ENCODE results near the gene ABHD12. TPM values are rescaled to one million over a fixed set of nuclear protein-coding genes. Genes with fewer than 3 reads are reported as not detected.

ABHD12 gene
- total and polyA plus RNA-seq, 9 donors, result 13.3 to 22.0 (median 15.0) TPM

- WGBS (ENCODE audit: insufficient coverage), result 83% methylated on average over 10 of the region's 12 CpGs
- Histone ChIP-seq H3K27me3 (ENCODE audit: control insufficient read depth, insufficient read depth, low read length) (no peaks in the 10 kb centered on the region), H3K27ac (ENCODE audit: low read length) (no peak overlapping the region)
Measured at GRCh38 chr20:25323496-25324246, 67.0 kb downstream of the ABHD12 start.

DNA sequence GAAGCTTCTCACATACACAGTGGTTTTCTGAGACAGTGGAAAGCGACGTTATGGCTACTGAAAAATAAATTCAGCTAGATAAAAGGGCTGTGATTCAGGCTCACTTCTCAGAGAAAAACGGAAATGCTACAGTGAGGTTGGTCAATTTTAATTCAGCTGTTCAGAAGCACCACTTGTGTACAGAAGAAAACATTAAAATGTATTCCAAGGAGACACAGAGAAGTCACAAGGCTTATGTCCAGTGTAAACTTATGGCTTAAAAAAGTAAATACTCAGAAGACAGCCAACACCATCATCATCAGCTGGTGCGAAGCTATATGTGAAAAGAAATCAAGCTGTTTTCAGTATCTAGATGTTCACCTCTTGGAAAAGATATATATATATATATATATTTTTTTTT, 68.6 kb downstream of the ABHD12 start:
- Histone ChIP-seq H3K9me3 (replicated peaks; ENCODE audit: control insufficient read depth, low read depth, low read length) (no peaks in the 10 kb centered on the region), H3K36me3 (ENCODE audit: control insufficient read depth, insufficient read depth, low read length) (peaks cover 16% of the 10 kb centered on the region), H3K4me3 (ENCODE audit: low read length) (no peak overlapping the region), H3K27ac (ENCODE audit: low read length) (no peak overlapping the region), H3K27me3 (ENCODE audit: control insufficient read depth, insufficient read depth, low read length) (no peaks in the 10 kb centered on the region), H3K4me1 (ENCODE audit: control insufficient read depth, insufficient read depth, low read length) (peaks cover 15% of the 10 kb centered on the region)
- DNase-seq, result no peak
- no CpG with 5 or more reads among the region's 4 CpGs for WGBS (ENCODE audit: insufficient coverage)

More at GRCh38 chr20:25323496-25324246, 67.0 kb downstream of the ABHD12 start:
- Histone ChIP-seq H3K4me1 (ENCODE audit: control insufficient read depth, insufficient read depth, low read length) (peaks cover 13% of the 10 kb centered on the region), H3K9me3 (replicated peaks; ENCODE audit: control insufficient read depth, low read depth, low read length) (no peaks in the 10 kb centered on the region), H3K4me3 (ENCODE audit: low read length) (no peak overlapping the region), H3K36me3 (ENCODE audit: control insufficient read depth, insufficient read depth, low read length) (peaks cover 16% of the 10 kb centered on the region)
- no peak for DNase-seq

DNA sequence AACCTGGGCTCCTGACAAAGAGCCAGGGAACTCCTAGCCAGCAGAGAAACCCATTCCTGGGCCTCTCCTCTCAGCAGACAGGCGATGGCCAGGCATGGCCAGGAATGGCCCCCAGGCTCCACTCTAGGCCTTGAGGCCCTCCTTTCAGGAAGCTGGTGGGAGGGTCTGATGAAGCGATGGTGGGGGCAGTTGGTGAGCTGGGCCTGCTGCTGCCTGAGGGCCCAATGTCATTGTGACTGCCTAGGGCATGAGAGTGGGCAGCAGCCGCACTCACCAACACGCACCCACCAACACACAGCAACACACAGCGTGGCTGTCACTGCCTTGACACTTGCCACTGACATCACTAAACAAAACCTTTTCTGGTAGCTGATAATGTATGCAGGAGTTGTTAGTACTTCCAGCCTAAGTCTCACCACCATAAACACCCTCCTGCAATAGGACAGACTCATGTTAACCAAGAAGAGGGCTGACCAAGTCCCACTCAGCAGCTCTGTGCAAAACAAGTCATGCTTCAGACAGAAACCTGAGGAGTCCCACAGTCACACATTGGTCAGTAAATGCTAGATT, 69.3 kb downstream of the ABHD12 start:
- H3K4me3 ChIP-seq (ENCODE audit: low read length), result no peak overlapping the region
- 20% methylated on average over 1 of the region's 5 CpGs for WGBS (ENCODE audit: insufficient coverage)
- no peak for DNase-seq
- no peak overlapping the region for H3K27ac ChIP-seq (ENCODE audit: low read length)
- no peaks in the 10 kb centered on the region for H3K9me3 ChIP-seq (replicated peaks; ENCODE audit: control insufficient read depth, low read depth, low read length)
- peaks cover 16% of the 10 kb centered on the region for H3K36me3 ChIP-seq (ENCODE audit: control insufficient read depth, insufficient read depth, low read length)
- peaks cover 15% of the 10 kb centered on the region for H3K4me1 ChIP-seq (ENCODE audit: control insufficient read depth, insufficient read depth, low read length)
- H3K27me3 ChIP-seq (ENCODE audit: control insufficient read depth, insufficient read depth, low read length), result no peaks in the 10 kb centered on the region

- Histone ChIP-seq H3K27me3 (ENCODE audit: control insufficient read depth, insufficient read depth, low read length) (no peaks in the 10 kb centered on the region), H3K9me3 (replicated peaks; ENCODE audit: control insufficient read depth, low read depth, low read length) (no peaks in the 10 kb centered on the region), H3K27ac (ENCODE audit: low read length) (no peak overlapping the region), H3K36me3 (ENCODE audit: control insufficient read depth, insufficient read depth, low read length) (peaks cover 16% of the 10 kb centered on the region), H3K4me1 (ENCODE audit: control insufficient read depth, insufficient read depth, low read length) (peaks cover 15% of the 10 kb centered on the region), H3K4me3 (ENCODE audit: low read length) (no peak overlapping the region)
- 56% methylated on average over 11 of the region's 13 CpGs for WGBS (ENCODE audit: insufficient coverage)
- DNase-seq, result no peak
Measured at GRCh38 chr20:25320035-25320800, 70.4 kb downstream of the ABHD12 start.

DNA sequence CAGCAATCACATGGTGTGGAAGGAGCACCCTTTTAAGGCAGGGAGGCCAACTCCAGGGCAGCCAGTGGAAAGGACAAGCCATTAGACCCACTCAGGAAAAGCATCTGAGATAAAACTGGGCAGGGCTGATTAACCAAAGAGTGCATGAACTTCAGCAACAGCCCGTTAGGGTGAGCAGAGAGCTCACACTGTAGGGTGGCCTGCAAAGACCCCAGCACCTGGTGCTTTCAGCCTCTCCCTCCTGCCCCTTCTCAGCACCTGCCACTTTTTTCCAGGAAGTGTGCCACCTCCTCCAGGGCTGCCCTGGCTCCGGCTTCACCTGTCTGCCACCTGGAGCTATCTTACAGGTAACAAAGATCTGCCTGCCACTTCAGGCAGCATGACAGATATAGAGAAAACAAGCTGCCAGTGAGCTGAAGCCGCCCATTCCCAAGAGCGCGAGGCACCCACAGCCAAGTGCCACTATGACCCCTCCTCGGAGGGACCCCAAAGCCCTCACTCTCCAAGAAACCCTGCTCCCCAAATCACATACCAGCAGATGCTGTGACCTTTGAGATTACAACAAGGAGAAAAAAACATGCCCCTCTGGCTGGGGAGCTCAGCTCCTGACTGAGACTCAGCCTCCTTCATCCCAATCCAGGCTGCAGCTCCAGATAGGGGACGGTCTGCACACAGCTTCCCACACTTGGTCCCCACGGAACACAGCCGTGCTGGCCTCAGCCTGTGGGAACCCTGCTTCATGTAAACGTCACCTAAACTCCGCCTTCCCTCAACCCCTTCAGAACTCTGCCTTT, 71.2 kb downstream of the ABHD12 start:
- no peaks in the 10 kb centered on the region for H3K9me3 ChIP-seq (replicated peaks; ENCODE audit: control insufficient read depth, low read depth, low read length)
- H3K36me3 ChIP-seq (ENCODE audit: control insufficient read depth, insufficient read depth, low read length), result peaks cover 16% of the 10 kb centered on the region
- peaks cover 15% of the 10 kb centered on the region for H3K4me1 ChIP-seq (ENCODE audit: control insufficient read depth, insufficient read depth, low read length)
- 58% methylated on average over 11 of the region's 11 CpGs for WGBS (ENCODE audit: insufficient coverage)
- no peak overlapping the region for H3K4me3 ChIP-seq (ENCODE audit: low read length)
- DNase-seq, result peak; percentile 31
- H3K27me3 ChIP-seq (ENCODE audit: control insufficient read depth, insufficient read depth, low read length), result no peaks in the 10 kb centered on the region
- H3K27ac ChIP-seq (ENCODE audit: low read length), result peak overlapping the region; percentile 35

DNA sequence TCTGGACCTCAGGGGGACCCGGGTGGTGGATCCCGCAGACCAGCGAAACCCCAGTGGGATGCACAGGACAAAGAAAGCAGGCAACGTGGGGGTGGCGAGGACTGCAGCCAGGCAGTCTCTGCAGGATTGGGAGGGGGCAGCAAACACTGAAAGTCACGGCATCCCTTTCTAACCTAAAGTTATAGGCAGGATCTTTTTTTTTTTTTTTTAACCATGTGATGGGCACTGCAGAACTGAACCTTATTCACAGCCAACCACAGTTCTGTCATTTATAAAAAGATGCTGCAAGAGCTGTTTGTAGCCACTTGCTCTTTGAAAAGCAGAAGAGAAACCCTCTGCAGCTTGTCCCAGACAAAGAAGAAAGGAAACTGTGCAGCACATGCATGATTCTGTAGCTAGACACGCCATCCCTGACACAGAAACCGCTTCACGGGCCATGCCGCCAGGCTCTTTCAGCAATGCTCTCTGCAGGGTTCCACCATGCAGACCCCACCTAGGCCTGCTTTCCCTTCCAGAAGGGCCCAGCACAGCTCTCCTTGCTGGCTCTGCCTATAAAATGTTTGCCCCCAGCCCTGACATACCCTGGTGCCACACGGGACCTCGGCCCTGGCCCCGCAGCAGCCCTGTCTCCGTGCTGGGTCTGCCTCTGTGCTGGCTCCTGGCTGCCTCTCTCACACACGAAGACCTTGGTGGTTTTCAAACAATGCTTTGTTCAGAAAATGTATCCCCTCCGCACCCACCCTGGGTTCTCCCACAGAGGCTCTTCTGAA, 72.0 kb downstream of the ABHD12 start:
- no peak overlapping the region for H3K4me3 ChIP-seq (ENCODE audit: low read length)
- no peaks in the 10 kb centered on the region for H3K9me3 ChIP-seq (replicated peaks; ENCODE audit: control insufficient read depth, low read depth, low read length)
- H3K4me1 ChIP-seq (ENCODE audit: control insufficient read depth, insufficient read depth, low read length), result peaks cover 11% of the 10 kb centered on the region
- DNase-seq, result peak; percentile 70
- WGBS (ENCODE audit: insufficient coverage), result 83% methylated on average over 13 of the region's 16 CpGs
- no peaks in the 10 kb centered on the region for H3K27me3 ChIP-seq (ENCODE audit: control insufficient read depth, insufficient read depth, low read length)
- peak overlapping the region; percentile 35 for H3K27ac ChIP-seq (ENCODE audit: low read length)
- H3K36me3 ChIP-seq (ENCODE audit: control insufficient read depth, insufficient read depth, low read length), result peaks cover 13% of the 10 kb centered on the region

DNA sequence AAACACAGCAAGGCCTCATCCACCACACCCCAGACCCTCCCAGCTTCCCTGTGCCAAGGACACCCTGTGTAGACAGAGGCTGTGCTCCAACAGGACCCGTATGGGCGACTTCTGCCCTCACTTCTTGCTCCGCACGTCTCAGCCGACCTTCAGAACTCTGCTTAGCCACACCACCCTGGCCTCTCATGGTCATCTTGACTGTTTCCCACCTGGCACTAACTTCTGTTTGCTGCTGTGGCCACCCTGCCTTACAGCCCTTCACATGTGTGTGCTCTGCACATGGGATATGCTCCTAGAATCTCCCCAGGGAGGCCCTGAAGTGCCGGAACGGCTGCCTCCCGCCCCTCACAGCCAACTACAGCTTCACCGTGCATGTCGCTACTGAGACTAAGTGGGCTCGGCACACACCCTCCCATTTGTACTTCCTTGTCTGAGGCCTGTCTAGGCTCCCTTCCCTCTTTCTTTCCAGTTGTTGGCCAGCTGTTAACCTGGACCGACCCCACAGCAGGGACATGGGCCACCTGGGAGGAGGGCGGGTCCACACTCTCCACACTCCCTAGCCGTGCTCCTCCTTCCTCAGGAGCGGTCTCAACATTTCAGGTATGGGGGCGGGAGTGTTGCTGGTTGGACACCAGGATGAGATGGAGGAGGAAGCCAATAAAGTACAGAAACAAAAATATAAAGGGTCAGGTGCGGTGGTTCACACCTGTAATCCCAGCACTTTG, 73.1 kb downstream of the ABHD12 start:
- DNase-seq, result no peak
- H3K36me3 ChIP-seq (ENCODE audit: control insufficient read depth, insufficient read depth, low read length), result peaks cover 9% of the 10 kb centered on the region
- H3K27ac ChIP-seq (ENCODE audit: low read length), result no peak overlapping the region
- H3K9me3 ChIP-seq (replicated peaks; ENCODE audit: control insufficient read depth, low read depth, low read length), result no peaks in the 10 kb centered on the region
- H3K4me1 ChIP-seq (ENCODE audit: control insufficient read depth, insufficient read depth, low read length), result peaks cover 11% of the 10 kb centered on the region
- no peak overlapping the region for H3K4me3 ChIP-seq (ENCODE audit: low read length)
- WGBS (ENCODE audit: insufficient coverage), result 72% methylated on average over 12 of the region's 17 CpGs
- H3K27me3 ChIP-seq (ENCODE audit: control insufficient read depth, insufficient read depth, low read length), result no peaks in the 10 kb centered on the region

- WGBS (ENCODE audit: insufficient coverage), result no CpG with 5 or more reads among the region's 11 CpGs
- Histone ChIP-seq H3K9me3 (replicated peaks; ENCODE audit: control insufficient read depth, low read depth, low read length) (no peaks in the 10 kb centered on the region), H3K4me1 (ENCODE audit: control insufficient read depth, insufficient read depth, low read length) (peaks cover 12% of the 10 kb centered on the region)
Measured at GRCh38 chr20:25316506-25317190, 74.0 kb downstream of the ABHD12 start.

More at GRCh38 chr20:25316506-25317190, 74.0 kb downstream of the ABHD12 start:
- DNase-seq, result no peak
- Histone ChIP-seq H3K36me3 (ENCODE audit: control insufficient read depth, insufficient read depth, low read length) (peaks cover 7% of the 10 kb centered on the region), H3K27ac (ENCODE audit: low read length) (no peak overlapping the region), H3K27me3 (ENCODE audit: control insufficient read depth, insufficient read depth, low read length) (no peaks in the 10 kb centered on the region), H3K4me3 (ENCODE audit: low read length) (no peak overlapping the region)

Data from muscle of leg (tissue), 11 donors.